ENCODE data around the gene RIPK4. TPM values are rescaled to one million over a fixed set of nuclear protein-coding genes. Genes with fewer than 3 reads are reported as not detected.

RIPK4 gene
- total RNA-seq, 3 donors from 2014 or later: 0.13 to 0.20 (median 0.19) TPM

Other genes with a start within 250 kb of the RIPK4 start
- 10 to 100 TPM; 10.4 to 11.7 (median 11.4) TPM for gene PRDM15, start 112.3 kb upstream of the RIPK4 start, total RNA-seq
- gene C2CD2, start 187.0 kb upstream of the RIPK4 start, total RNA-seq: 1 to 10 TPM; 1.6 to 7.4 (median 4.3) TPM
- 10 to 100 TPM; 25.6 to 33.7 (median 27.2) TPM for gene ZBTB21, start 243.3 kb upstream of the RIPK4 start, total RNA-seq

All from activated T-cell treated with anti-CD3 and anti-CD28 coated beads, Interleukin-2, amount 50 U/mL, for 4 hours (primary cell).